Ishikawa (cell line): ENCODE measurements around the gene CYS1.

Experiments used
- CEBPB ChIP-seq: IDR thresholded peaks from 2 replicates; pipeline ENCODE4 v1.6.1; 2012
- CREB1 ChIP-seq: IDR thresholded peaks from 2 replicates; pipeline ENCODE4 v1.6.1; 2012; ENCODE audit warnings: low read depth
- EGR1 ChIP-seq: IDR thresholded peaks from 2 replicates; pipeline ENCODE4 v1.6.1; 2012
- EP300 ChIP-seq: IDR thresholded peaks from 2 replicates; pipeline ENCODE4 v1.6.1; 2012; ENCODE audit warnings: borderline replicate concordance
- FOXM1 ChIP-seq: IDR thresholded peaks from 2 replicates; pipeline ENCODE4 v1.6.1; 2012; ENCODE audit warnings: low read depth, borderline replicate concordance
- NFIC ChIP-seq: IDR thresholded peaks from 2 replicates; pipeline ENCODE4 v1.6.1; 2012
- RAD21 ChIP-seq: IDR thresholded peaks from 2 replicates; pipeline ENCODE4 v1.6.1; 2012; ENCODE audit warnings: low read depth
- TAF1 ChIP-seq: IDR thresholded peaks from 2 replicates; pipeline ENCODE4 v1.6.1; 2012; ENCODE audit warnings: low read depth, mild to moderate bottlenecking
- TCF12 ChIP-seq: IDR thresholded peaks from 2 replicates; pipeline ENCODE4 v1.6.1; 2012; ENCODE audit warnings: low read depth
- TEAD4 ChIP-seq: IDR thresholded peaks from 2 replicates; pipeline ENCODE4 v1.6.1; 2012
- YY1 ChIP-seq: IDR thresholded peaks from 2 replicates; pipeline ENCODE4 v1.6.1; 2012; ENCODE audit warnings: low read depth
- ZBTB7A ChIP-seq: IDR thresholded peaks from 2 replicates; pipeline ENCODE4 v1.6.1; 2012; ENCODE audit warnings: low read depth
- TF ChIP-seq, protein P1 (sequence below): IDR thresholded peaks from 2 replicates; pipeline ENCODE4 v1.6.1; 2012
- TF ChIP-seq, protein P2 (sequence below): IDR thresholded peaks from 2 replicates; pipeline ENCODE4 v1.6.1; 2012; ENCODE audit warnings: low read depth, mild to moderate bottlenecking
- TF ChIP-seq, protein P3 (sequence below): IDR thresholded peaks from 2 replicates; pipeline ENCODE4 v1.6.1; 2012

Gene CYS1

DNA sequence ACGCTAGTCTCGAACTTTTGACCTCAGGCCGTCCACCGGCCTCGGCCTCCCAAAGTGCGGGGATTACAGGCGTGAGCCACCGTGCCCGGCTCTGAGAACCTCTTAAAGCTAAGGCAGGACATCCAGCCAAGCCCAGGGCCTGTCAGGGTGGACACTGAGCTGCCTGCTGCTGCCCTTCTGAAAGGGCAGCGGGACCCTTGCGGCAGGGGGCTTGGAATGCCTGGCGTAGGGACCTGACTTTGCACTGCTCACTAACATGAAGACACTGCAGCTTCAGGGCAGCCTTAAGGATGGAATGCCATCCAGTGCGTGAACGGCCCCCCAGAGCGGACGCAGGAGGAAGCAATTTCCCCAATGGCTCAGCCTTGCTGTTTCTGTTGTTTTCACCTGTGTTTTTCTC is 9.0 kb downstream of the CYS1 start:
- TF ChIP-seq TAF1 (no peak), YY1 (no peak), FOXM1 (no peak), ZBTB7A (no peak), CREB1 (no peak), TCF12 (no peak), TEAD4 (no peak), EP300 (no peak), EGR1 (no peak), CEBPB (no peak), NFIC (no peak), RAD21 (no peak)
- TF ChIP-seq, protein P1, sequence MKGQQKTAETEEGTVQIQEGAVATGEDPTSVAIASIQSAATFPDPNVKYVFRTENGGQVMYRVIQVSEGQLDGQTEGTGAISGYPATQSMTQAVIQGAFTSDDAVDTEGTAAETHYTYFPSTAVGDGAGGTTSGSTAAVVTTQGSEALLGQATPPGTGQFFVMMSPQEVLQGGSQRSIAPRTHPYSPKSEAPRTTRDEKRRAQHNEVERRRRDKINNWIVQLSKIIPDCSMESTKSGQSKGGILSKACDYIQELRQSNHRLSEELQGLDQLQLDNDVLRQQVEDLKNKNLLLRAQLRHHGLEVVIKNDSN, result no peak
- TF ChIP-seq, protein P2, sequence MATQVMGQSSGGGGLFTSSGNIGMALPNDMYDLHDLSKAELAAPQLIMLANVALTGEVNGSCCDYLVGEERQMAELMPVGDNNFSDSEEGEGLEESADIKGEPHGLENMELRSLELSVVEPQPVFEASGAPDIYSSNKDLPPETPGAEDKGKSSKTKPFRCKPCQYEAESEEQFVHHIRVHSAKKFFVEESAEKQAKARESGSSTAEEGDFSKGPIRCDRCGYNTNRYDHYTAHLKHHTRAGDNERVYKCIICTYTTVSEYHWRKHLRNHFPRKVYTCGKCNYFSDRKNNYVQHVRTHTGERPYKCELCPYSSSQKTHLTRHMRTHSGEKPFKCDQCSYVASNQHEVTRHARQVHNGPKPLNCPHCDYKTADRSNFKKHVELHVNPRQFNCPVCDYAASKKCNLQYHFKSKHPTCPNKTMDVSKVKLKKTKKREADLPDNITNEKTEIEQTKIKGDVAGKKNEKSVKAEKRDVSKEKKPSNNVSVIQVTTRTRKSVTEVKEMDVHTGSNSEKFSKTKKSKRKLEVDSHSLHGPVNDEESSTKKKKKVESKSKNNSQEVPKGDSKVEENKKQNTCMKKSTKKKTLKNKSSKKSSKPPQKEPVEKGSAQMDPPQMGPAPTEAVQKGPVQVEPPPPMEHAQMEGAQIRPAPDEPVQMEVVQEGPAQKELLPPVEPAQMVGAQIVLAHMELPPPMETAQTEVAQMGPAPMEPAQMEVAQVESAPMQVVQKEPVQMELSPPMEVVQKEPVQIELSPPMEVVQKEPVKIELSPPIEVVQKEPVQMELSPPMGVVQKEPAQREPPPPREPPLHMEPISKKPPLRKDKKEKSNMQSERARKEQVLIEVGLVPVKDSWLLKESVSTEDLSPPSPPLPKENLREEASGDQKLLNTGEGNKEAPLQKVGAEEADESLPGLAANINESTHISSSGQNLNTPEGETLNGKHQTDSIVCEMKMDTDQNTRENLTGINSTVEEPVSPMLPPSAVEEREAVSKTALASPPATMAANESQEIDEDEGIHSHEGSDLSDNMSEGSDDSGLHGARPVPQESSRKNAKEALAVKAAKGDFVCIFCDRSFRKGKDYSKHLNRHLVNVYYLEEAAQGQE, result no peak
- TF ChIP-seq, protein P3, sequence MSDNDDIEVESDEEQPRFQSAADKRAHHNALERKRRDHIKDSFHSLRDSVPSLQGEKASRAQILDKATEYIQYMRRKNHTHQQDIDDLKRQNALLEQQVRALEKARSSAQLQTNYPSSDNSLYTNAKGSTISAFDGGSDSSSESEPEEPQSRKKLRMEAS, result no peak

DNA sequence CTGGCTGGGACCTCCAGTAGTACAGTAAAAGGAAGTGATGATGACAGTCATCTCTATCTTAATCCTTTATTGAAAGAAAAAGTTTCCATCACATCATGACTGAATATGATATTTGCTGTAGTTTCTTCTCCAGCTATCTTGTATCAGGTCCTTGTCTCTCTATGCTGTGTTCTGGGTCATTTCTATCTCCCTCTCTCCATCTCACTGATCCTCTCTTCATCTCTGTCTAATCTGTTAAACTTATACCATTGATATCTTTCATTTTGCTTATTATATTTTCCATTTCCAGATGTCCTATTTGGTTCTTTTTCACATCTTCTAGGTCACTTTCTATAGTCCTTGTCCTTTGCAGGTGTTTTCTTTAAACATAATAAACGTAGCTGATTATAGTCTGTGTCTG is 12.3 kb downstream of the CYS1 start:
- TF ChIP-seq YY1, result no peak
- no peak for TF ChIP-seq TAF1
- TF ChIP-seq EP300, result no peak
- TF ChIP-seq RAD21, result no peak

DNA sequence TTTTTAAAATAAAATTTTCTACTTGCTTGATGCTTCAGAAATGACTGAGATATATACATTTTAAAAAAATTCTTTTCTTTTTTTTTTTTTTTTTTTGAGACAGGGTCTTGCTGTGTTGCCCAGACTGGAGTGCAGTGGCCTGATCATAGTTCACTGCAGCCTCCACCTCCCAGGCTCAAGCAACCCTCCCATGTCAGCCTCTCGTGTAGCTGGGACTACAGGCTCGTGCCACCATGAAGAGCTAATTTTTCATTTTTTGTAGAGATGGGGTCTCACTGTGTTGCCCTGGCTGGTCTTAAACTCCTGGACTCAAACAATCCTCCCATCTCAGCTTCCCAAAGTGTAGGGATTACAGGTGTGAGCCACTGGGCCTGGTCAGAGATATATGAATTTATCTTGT is 12.9 kb downstream of the CYS1 start:
- TF ChIP-seq CREB1, result no peak
- TF ChIP-seq, protein P1, result no peak
- TF ChIP-seq RAD21, result no peak
- no peak for TF ChIP-seq CEBPB
- no peak for TF ChIP-seq YY1
- no peak for TF ChIP-seq TCF12
- TF ChIP-seq, protein P3, result no peak

DNA sequence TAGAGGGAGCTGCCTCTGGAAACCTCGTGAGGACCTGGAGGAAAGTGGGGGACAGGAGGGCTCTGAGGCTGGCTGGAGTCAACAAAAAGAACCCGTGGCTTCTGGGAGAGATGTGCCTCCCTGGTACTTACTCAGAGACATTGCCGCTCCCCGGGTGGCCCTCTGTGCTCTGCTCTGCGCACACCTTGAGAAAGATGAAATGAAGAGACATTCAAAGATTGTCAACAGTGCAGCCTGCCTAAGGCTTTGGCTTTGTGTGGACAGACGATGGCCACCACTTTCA is 14.5 kb downstream of the CYS1 start:
- TF ChIP-seq ZBTB7A (no peak), CEBPB (no peak), CREB1 (no peak), EP300 (no peak), EGR1 (no peak), TEAD4 (no peak), YY1 (no peak), NFIC (no peak), FOXM1 (no peak), TCF12 (no peak), TAF1 (no peak), RAD21 (no peak)
- TF ChIP-seq, protein P1, result no peak
- TF ChIP-seq, protein P3, result no peak
- TF ChIP-seq, protein P2, result no peak

DNA sequence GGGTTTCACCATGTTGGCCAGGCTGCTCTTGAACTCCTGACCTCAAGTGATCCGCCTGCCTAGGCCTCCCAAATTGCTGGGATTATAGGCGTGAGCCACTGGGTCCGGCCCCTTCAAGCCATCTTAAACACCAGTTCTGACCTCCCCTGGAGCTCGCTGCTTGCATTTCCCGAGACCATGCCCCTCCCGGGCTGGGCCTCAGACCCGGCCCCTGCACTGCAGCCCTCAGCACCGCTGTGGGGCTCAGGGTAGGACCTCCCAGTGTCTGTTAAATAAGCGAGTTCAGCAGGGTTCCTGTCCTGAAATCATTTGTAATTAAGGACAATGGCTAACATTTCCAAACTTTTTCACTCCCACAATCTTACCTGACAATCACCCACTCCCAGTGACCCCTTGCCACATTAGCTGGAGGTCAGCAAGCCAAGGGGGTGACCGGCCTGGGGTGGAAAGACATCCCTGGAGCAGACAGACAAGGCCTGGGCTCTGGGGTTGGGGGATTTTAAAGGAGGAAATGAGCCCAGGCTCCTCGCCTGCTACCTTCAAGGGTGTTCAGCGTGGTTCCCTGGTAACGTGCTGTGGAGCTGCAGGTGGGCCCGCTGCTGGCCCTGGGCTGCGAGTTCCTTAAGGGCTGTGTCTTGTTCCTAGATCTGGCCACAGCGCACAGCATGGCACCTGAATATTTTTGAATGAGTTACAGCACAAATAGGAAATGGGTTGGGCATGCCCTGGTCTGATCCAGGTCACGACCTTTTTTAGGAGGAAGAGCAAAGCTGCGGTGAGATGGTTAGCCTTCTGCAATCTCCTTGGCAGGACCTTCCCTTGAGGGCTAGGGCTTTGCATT is 15.1 kb downstream of the CYS1 start:
- TF ChIP-seq, protein P2, result no peak
- no peak for TF ChIP-seq FOXM1
- TF ChIP-seq RAD21, result no peak
